Gastroesophageal sphincter (tissue), 4 donors: ENCODE results near the gene DSEL. TPM values are rescaled to one million over a fixed set of nuclear protein-coding genes. Genes with fewer than 3 reads are reported as not detected.

Source experiments
- ATAC-seq: fragments of 150-250 bp; one replicate; pipeline ENCODE4 v1.9.1; 2016; ENCODE audit warnings: mild to moderate bottlenecking, moderate library complexity
- H3K27ac ChIP-seq, 4 donors: fragments of 200-600 bp; sonication (generic) in 3 of 4; 1 replicate in 3 of 4; 2 replicates in 1 of 4; pipeline ENCODE4 v1.5.1; 2016 to 2019
- H3K27me3 ChIP-seq: fragments of 200-600 bp; sonication (generic); one replicate; pipeline ENCODE4 v1.5.1; 2019
- H3K36me3 ChIP-seq, 2 donors: fragments of 200-600 bp; sonication (generic); one replicate each; pipeline ENCODE4 v1.5.1; 2019; ENCODE audit warnings: control low read depth in 1 of 2
- H3K4me1 ChIP-seq, 3 donors: fragments of 200-600 bp; sonication (generic); 1 replicate in 2 of 3; 2 replicates in 1 of 3; pipeline ENCODE4 v1.5.1; 2016 to 2019; ENCODE audit warnings: control low read depth in 2 of 3
- H3K4me3 ChIP-seq, 2 donors: fragments of 200-600 bp; sonication (generic); one replicate each; pipeline ENCODE4 v1.5.1; 2019; ENCODE audit warnings: mild to moderate bottlenecking in 1 of 2, moderate library complexity in 1 of 2
- H3K9me3 ChIP-seq, 3 donors: fragments of 200-600 bp; sonication (generic); one replicate each; pipeline ENCODE4 v1.5.1; 2017 to 2019; ENCODE audit warnings: control low read depth in 2 of 3
- CTCF ChIP-seq, 4 experiments: fragments of 200-600 bp in 2 of 4; fragments of 450-650 bp in 2 of 4; sonication (generic) in 1 of 4; IDR thresholded peaks; one replicate each; pipeline ENCODE4 v1.5.1; 2017 to 2019; ENCODE audit warnings: antibody characterized with exemption in 4 of 4, mild to moderate bottlenecking in 2 of 4, moderate library complexity in 2 of 4
- EP300 ChIP-seq: sonication (generic); formaldehyde crosslinking; IDR thresholded peaks from one replicate; pipeline ENCODE4 v1.6.1; 2017; ENCODE audit warnings: antibody characterized with exemption, mild to moderate bottlenecking
- POLR2A ChIP-seq, 2 donors: fragments of 450-650 bp; IDR thresholded peaks; one replicate each; pipeline ENCODE4 v1.6.1; 2017; ENCODE audit warnings: antibody characterized with exemption in 2 of 2, mild to moderate bottlenecking in 2 of 2, moderate library complexity in 1 of 2
- POLR2AphosphoS5 ChIP-seq: sonication (generic); formaldehyde crosslinking; IDR thresholded peaks from one replicate; pipeline ENCODE4 v1.6.1; 2017; ENCODE audit warnings: antibody characterized with exemption
- WGBS, 2 donors: methylation state at CpG; one replicate each; pipeline ENCODE4 v1.1.5; 2018; ENCODE audit warnings: low coverage in 1 of 2; 5-methylcytosine and 5-hydroxymethylcytosine counted together
- total RNA-seq, 4 donors: library from RNA; depleted of rRNA; stranded (reverse); fragments of >200 nt; gene quantifications; one replicate each; pipeline ENCODE4 v1.1.0, GENCODE V29; 2016

DSEL gene
- total RNA-seq, result 10 to 100 TPM in 2 of 4 donors, 1 to 10 TPM in 2; 8.9 to 10.9 (median 9.7) TPM

DNA sequence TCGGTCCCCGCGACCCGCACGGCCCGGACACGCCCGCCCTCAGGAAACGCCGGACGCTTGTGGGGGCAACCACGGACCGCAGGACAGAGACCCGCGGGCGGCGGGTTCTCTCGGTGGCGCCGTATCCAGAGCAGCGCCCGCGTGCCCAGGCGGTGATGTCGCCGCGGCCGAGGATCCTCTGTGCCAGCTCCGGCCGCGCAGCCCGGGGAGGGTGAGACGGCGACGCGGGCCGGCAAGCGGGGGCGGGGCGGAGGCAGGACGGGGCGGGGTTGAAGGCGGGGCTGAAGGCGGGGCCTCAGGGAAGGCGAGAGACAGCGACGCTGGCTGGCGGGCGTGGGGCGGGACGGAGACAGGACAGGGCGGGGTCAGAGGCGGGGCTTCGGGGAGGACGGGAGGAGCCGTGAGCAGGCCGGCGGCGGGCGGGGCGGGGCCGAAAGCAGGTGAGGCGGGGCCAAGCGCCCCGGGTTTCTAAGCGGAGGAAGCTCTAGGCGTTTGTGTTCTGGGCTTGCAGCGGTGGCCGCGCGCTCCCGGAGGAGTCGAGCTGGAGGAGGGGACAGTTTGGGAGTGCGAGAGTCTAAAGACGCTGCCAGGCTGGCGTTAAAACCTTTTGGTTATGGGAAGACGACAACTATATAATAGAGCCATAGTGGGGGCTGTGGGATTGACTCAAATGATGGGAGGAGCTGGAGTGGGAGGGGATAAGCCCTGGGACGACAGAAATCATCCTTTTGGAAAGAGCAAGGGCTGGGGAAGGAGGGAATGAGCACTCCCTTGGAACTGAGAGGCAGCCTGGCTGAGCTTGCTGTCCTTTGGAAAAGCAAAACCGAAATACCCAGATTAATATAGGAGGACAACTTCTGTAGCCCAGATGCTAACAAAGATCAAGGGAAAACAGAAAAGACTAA, at the start of gene DSEL:
Gene DSEL (minus strand): TSS at position 182 of the 905 bp plus-strand sequence. CDS start 2,112 bp downstream, outside the sequence.
- 0% methylated on average over 2 to 34 of the region's 79 CpGs for WGBS, 2 donors
- Histone ChIP-seq H3K27me3 (no peaks in the 10 kb centered on the region), H3K4me1 (peaks cover 0 to 46% (median 14%) of the 10 kb centered on the region in 3 donors), H3K27ac (peak within 1 kb of the TSS; percentile 66 to 93 (median 90)), H3K36me3 (peaks cover 0 to 5% of the 10 kb centered on the region in 2 donors), H3K9me3 (no peaks in the 10 kb centered on the region), H3K4me3 (peak within 1 kb of the TSS; percentile 52 to 76)
- TF ChIP-seq CTCF (IDR thresholded peaks at IDR 0.05), result no peak
- TF ChIP-seq EP300, result no peak
- peak; percentile 40 to 46 for TF ChIP-seq POLR2A (IDR thresholded peaks at IDR 0.05)
- peak; percentile 57 for TF ChIP-seq POLR2AphosphoS5
- peak; percentile 94 for ATAC-seq

DNA sequence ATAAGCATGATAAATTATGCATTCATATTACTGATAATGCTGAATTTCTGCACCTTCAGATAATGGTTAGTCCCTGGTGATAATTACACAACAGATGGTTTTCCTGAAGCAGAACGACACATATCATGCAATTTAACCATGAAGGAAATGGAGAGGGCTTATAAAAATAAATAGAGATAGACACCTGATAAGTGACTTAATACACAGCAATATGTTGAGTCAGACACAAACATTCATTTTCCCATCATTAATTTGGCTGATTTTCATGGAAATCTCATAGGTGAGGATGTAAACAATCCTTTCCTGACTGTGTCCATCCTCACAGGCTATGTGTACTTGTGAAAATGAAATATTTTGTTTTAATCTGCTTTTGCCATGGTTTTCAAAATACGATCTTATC, 36.9 kb upstream of the DSEL start:
- 50 to 60% methylated on average over 1 to 2 of the region's 2 CpGs for WGBS, 2 donors

GRCh38 chr18:67550872-67551520, 34.5 kb upstream of the DSEL start:
- no peak for ATAC-seq
- Histone ChIP-seq H3K4me3 (no peak overlapping the region), H3K27ac (no peak overlapping the region), H3K9me3 (no peaks in the 10 kb centered on the region), H3K4me1 (no peaks in the 10 kb centered on the region), H3K27me3 (no peaks in the 10 kb centered on the region), H3K36me3 (no peaks in the 10 kb centered on the region)
- TF ChIP-seq CTCF (IDR thresholded peaks at IDR 0.05) (no peak), POLR2A (IDR thresholded peaks at IDR 0.05) (no peak), POLR2AphosphoS5 (no peak), EP300 (no peak)
- 82 to 93% methylated on average over 3 of the region's 3 CpGs for WGBS, 2 donors

More for the DNA sequence above, 36.9 kb upstream of the DSEL start:
- TF ChIP-seq CTCF (IDR thresholded peaks at IDR 0.05) (no peak), POLR2AphosphoS5 (no peak), EP300 (no peak), POLR2A (IDR thresholded peaks at IDR 0.05) (no peak)
- Histone ChIP-seq H3K4me3 (no peak overlapping the region), H3K4me1 (no peaks in the 10 kb centered on the region), H3K36me3 (no peaks in the 10 kb centered on the region), H3K27me3 (no peaks in the 10 kb centered on the region), H3K27ac (no peak overlapping the region), H3K9me3 (no peaks in the 10 kb centered on the region)
- ATAC-seq, result no peak

- no peaks in the 10 kb centered on the region for H3K9me3 ChIP-seq
- no peaks in the 10 kb centered on the region for H3K36me3 ChIP-seq
- H3K27me3 ChIP-seq, result no peaks in the 10 kb centered on the region
- WGBS, 2 donors, result 44 to 53% methylated on average over 4 of the region's 4 CpGs
- H3K4me3 ChIP-seq, result no peak overlapping the region
- TF ChIP-seq POLR2AphosphoS5 (no peak), EP300 (no peak), POLR2A (IDR thresholded peaks at IDR 0.05) (no peak), CTCF (IDR thresholded peaks at IDR 0.05) (no peak)
- no peak for ATAC-seq
- H3K4me1 ChIP-seq, result no peaks in the 10 kb centered on the region
- H3K27ac ChIP-seq, result no peak overlapping the region
Measured at GRCh38 chr18:67549946-67550345, 33.4 kb upstream of the DSEL start.
